Right lobe of liver (tissue), 6 donors: ENCODE results near the gene SELPLG. TPM values are rescaled to one million over a fixed set of nuclear protein-coding genes. Genes with fewer than 3 reads are reported as not detected.

Source experiments
- ATAC-seq, 4 donors: fragments of 200-7000 bp; cut with Tn5 transposase; one replicate each; pipeline ENCODE4 v1.9.1; 2020; ENCODE audit warnings: mild to moderate bottlenecking in 4 of 4, moderate library complexity in 4 of 4
- DNase-seq, 3 donors: peaks; one replicate each; pipeline ENCODE4 v3.0.0-alpha.2; 2020
- H3K27ac ChIP-seq, 3 donors: fragments of 200-600 bp; one replicate each; pipeline ENCODE4 v1.8.0; 2022
- H3K27me3 ChIP-seq, 2 donors: fragments of 200-600 bp; one replicate each; pipeline ENCODE4 v1.8.0; 2022
- H3K36me3 ChIP-seq, 4 donors: fragments of 200-600 bp; sonication (generic) in 1 of 4; one replicate each; pipeline versions ENCODE4 v1.5.1 to v1.8.0; 2017 to 2022; ENCODE audit warnings: control low read depth in 1 of 4
- H3K4me1 ChIP-seq, 4 donors: fragments of 200-600 bp; sonication (generic) in 1 of 4; one replicate each; pipeline versions ENCODE4 v1.5.1 to v1.8.0; 2017 to 2022; ENCODE audit warnings: control low read depth in 1 of 4
- H3K4me3 ChIP-seq, 3 donors: fragments of 200-600 bp; one replicate each; pipeline ENCODE4 v1.8.0; 2022
- H3K9me3 ChIP-seq, 4 donors: fragments of 200-600 bp; sonication (generic) in 1 of 4; one replicate each; pipeline versions ENCODE4 v1.5.1 to v1.8.0; 2017 to 2022; ENCODE audit warnings: control low read depth in 1 of 4
- CTCF ChIP-seq, 4 donors: fragments of 200-600 bp in 3 of 4; fragments of 450-650 bp in 1 of 4; IDR thresholded peaks; one replicate each; pipeline versions ENCODE4 v1.5.1 to v1.8.0; 2016 to 2022; ENCODE audit warnings: antibody characterized with exemption in 4 of 4, mild to moderate bottlenecking in 2 of 4
- POLR2A ChIP-seq: fragments of 450-650 bp; IDR thresholded peaks from one replicate; pipeline ENCODE4 v1.6.1; 2017; ENCODE audit warnings: antibody characterized with exemption, mild to moderate bottlenecking
- WGBS: methylation state at CpG from one replicate; pipeline ENCODE4 v1.1.6; 2018; ENCODE audit warnings: low coverage, low lambda C conversion rate; ENCODE audit not compliant: insufficient coverage; ENCODE audit errors: missing lambda C conversion rate; 5-methylcytosine and 5-hydroxymethylcytosine counted together
- intact Hi-C, 2 donors: fragments of 100-400 bp; cut with DNase I; formaldehyde crosslinking; loops; one replicate each; pipeline versions ENCODE4 v1.11.2 to v1.14.1; 2022
- total RNA-seq, 6 experiments: library from RNA; depleted of rRNA in 2 of 6; stranded (reverse); fragments of >200 nt in 2 of 6; fragmentation: NEBNext Ultra II Directional in 3 of 6; extraction: Animal tissue kit (Norgen Biotek cat#: 25700) in 3 of 6; gene quantifications; one replicate each; pipeline versions ENCODE4 v1.1.0 to v1.2.4, GENCODE V29; 2016 to 2023
- donor health status: DM: no; HTN: yes; CAD: no.
- donor health status: DM: no; HTN: no; CAD: no.
- donor health status: DM: no; HTN: no; CAD: no.
- donor health status: DM: no; HTN: yes; CAD: no.
- donor health status: DM: no; HTN: yes; CAD: no.

The SELPLG gene
- total RNA-seq, 6 experiments from 2014 or later = 1.5 to 6.0 (median 3.1) TPM

- DNase-seq (no peak), ATAC-seq (peak in 3 of 4 donors; percentile 10 to 36 (median 12))
- no peaks in the 10 kb centered on the region for H3K4me1 ChIP-seq
- H3K27me3 ChIP-seq = no peaks in the 10 kb centered on the region
- no peaks in the 10 kb centered on the region for H3K9me3 ChIP-seq
- no peak for TF ChIP-seq CTCF (IDR thresholded peaks at IDR 0.05)
- TF ChIP-seq POLR2A = no peak
- H3K27ac ChIP-seq = no peak overlapping the region
- WGBS = 45% methylated on average over 9 of the region's 14 CpGs
- no peak overlapping the region for H3K4me3 ChIP-seq
- intact Hi-C loops = no loop called here
- H3K36me3 ChIP-seq = no peaks in the 10 kb centered on the region
Observed at GRCh38 chr12:108616941-108617858, 16.5 kb downstream of the SELPLG start.

DNA sequence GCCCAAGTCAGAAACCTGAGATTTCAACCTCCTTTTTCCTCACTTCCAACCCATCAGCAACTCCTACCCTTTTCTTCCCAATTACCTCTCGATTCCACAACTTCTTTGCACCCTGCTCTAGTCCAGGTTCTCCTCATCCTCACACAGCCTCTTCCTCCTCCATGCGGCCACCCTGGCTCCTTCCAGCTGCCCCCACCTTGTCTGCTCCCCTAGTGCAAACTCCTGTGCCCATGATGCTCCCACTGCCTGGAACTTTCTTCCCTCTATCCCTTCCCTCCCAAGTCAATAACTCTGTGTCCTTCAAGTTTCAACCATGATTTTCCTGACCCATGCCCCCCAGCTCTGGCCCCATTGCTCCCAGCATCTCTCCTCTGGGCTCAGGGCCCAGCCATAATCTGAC lies 17.3 kb downstream of the SELPLG start:
- DNase-seq = no peak
- no peak overlapping the region for H3K4me3 ChIP-seq
- no peak for ATAC-seq
- no peaks in the 10 kb centered on the region for H3K9me3 ChIP-seq
- no peaks in the 10 kb centered on the region for H3K27me3 ChIP-seq
- H3K27ac ChIP-seq = no peak overlapping the region
- WGBS = 79% methylated on average over 2 of the region's 2 CpGs
- no peak for TF ChIP-seq CTCF (IDR thresholded peaks at IDR 0.05)
- intact Hi-C loops = no loop called here
- no peaks in the 10 kb centered on the region for H3K4me1 ChIP-seq
- H3K36me3 ChIP-seq = no peaks in the 10 kb centered on the region

DNA sequence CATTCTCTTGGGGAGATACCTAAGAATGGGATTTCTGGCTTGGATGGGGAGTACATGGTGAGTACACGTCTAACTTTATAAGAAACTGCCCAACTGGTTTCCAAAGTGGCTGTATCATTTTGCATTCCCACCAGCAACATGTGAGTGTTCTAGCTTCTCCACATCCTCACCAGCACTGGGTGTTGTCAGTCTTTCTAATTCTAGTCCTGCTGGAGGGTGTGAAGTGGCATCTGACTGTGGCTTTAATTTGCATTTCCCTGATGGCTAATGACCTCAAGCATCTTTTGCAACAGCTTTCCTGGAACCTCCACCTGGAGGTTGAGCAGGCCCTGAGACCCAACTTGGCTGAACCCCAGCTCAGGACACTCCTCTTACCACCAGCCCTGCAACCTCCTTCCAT lies 17.8 kb downstream of the SELPLG start:
- no peak overlapping the region for H3K27ac ChIP-seq
- intact Hi-C loops = no loop called here
- no peaks in the 10 kb centered on the region for H3K4me1 ChIP-seq
- H3K4me3 ChIP-seq = no peak overlapping the region
- H3K9me3 ChIP-seq = no peaks in the 10 kb centered on the region
- WGBS = 100% methylated on average over 1 of the region's 1 CpG
- no peak for ATAC-seq
- H3K36me3 ChIP-seq = no peaks in the 10 kb centered on the region
- TF ChIP-seq POLR2A (no peak), CTCF (IDR thresholded peaks at IDR 0.05) (no peak)
- no peaks in the 10 kb centered on the region for H3K27me3 ChIP-seq
- no peak for DNase-seq

- ATAC-seq = no peak
- intact Hi-C loops = loop anchor here (5.0 kb wide), 2 partner anchors 37 to 47 kb away; no protein-coding TSS in a partner anchor
- DNase-seq = no peak
Observed at GRCh38 chr12:108614639-108615038, 19.1 kb downstream of the SELPLG start.

DNA sequence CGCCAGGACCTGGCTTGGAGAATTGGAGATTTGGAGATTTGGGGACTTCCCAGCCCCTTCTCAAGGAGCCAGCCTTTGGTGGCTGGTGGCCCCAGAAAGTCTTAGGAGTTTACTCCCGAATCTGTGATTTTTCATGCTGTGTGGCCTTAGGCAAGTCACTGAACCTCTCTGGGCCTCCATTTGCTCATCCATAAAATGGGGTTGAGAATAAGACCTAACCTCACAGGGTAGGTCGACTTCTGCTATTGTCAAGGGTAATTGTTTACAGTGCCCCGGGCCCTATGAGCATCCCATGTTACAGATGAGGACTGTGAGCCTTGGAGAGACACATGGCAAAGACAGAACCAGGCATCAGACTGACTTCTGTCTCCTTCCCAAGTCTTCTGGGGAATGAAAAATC lies 19.7 kb downstream of the SELPLG start:
- intact Hi-C loops = loop anchor here (5.0 kb wide), 2 partner anchors 37 to 47 kb away; no protein-coding TSS in a partner anchor
- WGBS = 63% methylated on average over 4 of the region's 4 CpGs
- no peak for ATAC-seq
- Histone ChIP-seq H3K4me1 (no peaks in the 10 kb centered on the region), H3K27ac (no peak overlapping the region), H3K36me3 (no peaks in the 10 kb centered on the region), H3K9me3 (no peaks in the 10 kb centered on the region), H3K27me3 (no peaks in the 10 kb centered on the region), H3K4me3 (no peak overlapping the region)
- no peak for DNase-seq
- no peak for TF ChIP-seq POLR2A

More at GRCh38 chr12:108614639-108615038, 19.1 kb downstream of the SELPLG start:
- Histone ChIP-seq H3K36me3 (no peaks in the 10 kb centered on the region), H3K9me3 (no peaks in the 10 kb centered on the region), H3K27ac (no peak overlapping the region), H3K4me1 (no peaks in the 10 kb centered on the region), H3K27me3 (no peaks in the 10 kb centered on the region), H3K4me3 (no peak overlapping the region)
- no peak for TF ChIP-seq POLR2A
- WGBS = 72% methylated on average over 2 of the region's 6 CpGs
